HEK293 (cell line): ENCODE data around the gene C4orf54.

Source experiments
- CTCF ChIA-PET: fragments of 350-600 bp; formaldehyde crosslinking; extraction: SDS; loops from one replicate; lab custom pipeline; 2021; ENCODE audit warnings: antibody characterized with exemption; lab: Yijun Ruan, JAX
- POLR2A ChIA-PET: fragments of 300-600 bp; formaldehyde crosslinking; extraction: SDS; loops from one replicate; lab custom pipeline; 2020; ENCODE audit warnings: antibody characterized with exemption, inconsistent platforms; lab: Yijun Ruan, JAX
- H3K27ac ChIP-seq: fragments of 200-500 bp; sonication (Bioruptor generic); 2 replicates; pipeline ENCODE4 v1.5.1; 2014; ENCODE audit warnings: low read depth, low read length, control low read depth, inconsistent platforms; ENCODE audit errors: extremely low read depth
- H3K36me3 ChIP-seq, 2 experiments: fragments of 200-500 bp in 1 of 2; sonication (Bioruptor generic) in 1 of 2; 1 replicate in 1 of 2; 2 replicates in 1 of 2; pipeline ENCODE4 v1.5.1; 2014 to 2017; ENCODE audit warnings: inconsistent platforms in 2 of 2, low read length in 2 of 2; ENCODE audit not compliant: control insufficient read depth in 2 of 2, insufficient read depth in 1 of 2
- H3K4me1 ChIP-seq: fragments of 200-500 bp; sonication (Bioruptor generic); 2 replicates; pipeline ENCODE4 v1.5.1; 2014; ENCODE audit warnings: mild to moderate bottlenecking, low read length, inconsistent platforms; ENCODE audit not compliant: control insufficient read depth, insufficient read depth
- H3K4me3 ChIP-seq: 2 replicates; pipeline ENCODE4 v1.5.1; 2011; ENCODE audit warnings: low read depth, mild to moderate bottlenecking, control low read depth, low read length, moderate library complexity
- H3K9me3 ChIP-seq: fragments of 200-500 bp; sonication (Bioruptor generic); 2 replicates; pipeline ENCODE4 v1.5.1; 2014; ENCODE audit warnings: low read depth, low read length, inconsistent platforms; ENCODE audit not compliant: control insufficient read depth, insufficient read depth
- GFI1B ChIP-seq: fragments of 450-650 bp; formaldehyde crosslinking; IDR thresholded peaks from 2 replicates; pipeline ENCODE4 v1.5.1; 2016; ENCODE audit warnings: missing biosample characterization, missing genetic modification characterization
- KLF16 ChIP-seq: fragments of 450-650 bp; formaldehyde crosslinking; IDR thresholded peaks from 2 replicates; pipeline ENCODE4 v1.5.1; 2017; ENCODE audit warnings: missing biosample characterization, missing genetic modification characterization
- OSR2 ChIP-seq: fragments of 450-650 bp; formaldehyde crosslinking; IDR thresholded peaks from 2 replicates; pipeline ENCODE4 v1.5.1; 2016; ENCODE audit warnings: missing biosample characterization, missing genetic modification characterization
- PRDM6 ChIP-seq: fragments of 450-650 bp; formaldehyde crosslinking; IDR thresholded peaks from 2 replicates; pipeline ENCODE4 v1.5.1; 2017; ENCODE audit warnings: missing biosample characterization, missing genetic modification characterization
- REST ChIP-seq: fragments of 450-650 bp; formaldehyde crosslinking; IDR thresholded peaks from 2 replicates; pipeline ENCODE4 v1.5.1; 2016; ENCODE audit warnings: missing biosample characterization, missing genetic modification characterization
- WT1 ChIP-seq: fragments of 450-650 bp; formaldehyde crosslinking; IDR thresholded peaks from 2 replicates; pipeline ENCODE4 v1.5.1; 2016; ENCODE audit warnings: missing biosample characterization, missing genetic modification characterization
- ZNF114 ChIP-seq: fragments of 450-650 bp; formaldehyde crosslinking; IDR thresholded peaks from 2 replicates; pipeline ENCODE4 v1.5.0; 2017; ENCODE audit warnings: missing biosample characterization, missing genetic modification characterization
- ZNF184 ChIP-seq: fragments of 450-650 bp; IDR thresholded peaks from 2 replicates; pipeline ENCODE4 v1.5.1; 2018; ENCODE audit warnings: missing biosample characterization, mild to moderate bottlenecking, missing genetic modification characterization
- ZNF202 ChIP-seq: fragments of 450-650 bp; formaldehyde crosslinking; IDR thresholded peaks from 2 replicates; pipeline ENCODE4 v1.5.1; 2016; ENCODE audit warnings: missing biosample characterization, missing genetic modification characterization, borderline replicate concordance
- ZNF274 ChIP-seq, 2 experiments: fragments of 200-500 bp in 1 of 2; fragments of 450-650 bp in 1 of 2; sonication (Bioruptor generic) in 1 of 2; formaldehyde crosslinking in 1 of 2; IDR thresholded peaks; 2 replicates each; pipeline versions ENCODE4 v1.5.1 to v1.6.1; 2014 to 2016; ENCODE audit warnings: borderline replicate concordance in 1 of 2, inconsistent platforms in 1 of 2, low read length in 1 of 2, missing biosample characterization in 1 of 2, missing genetic modification characterization in 1 of 2
- ZNF341 ChIP-seq: fragments of 450-650 bp; formaldehyde crosslinking; IDR thresholded peaks from 2 replicates; pipeline ENCODE4; 2016; ENCODE audit warnings: low read depth, missing biosample characterization, missing genetic modification characterization
- ZNF350 ChIP-seq: fragments of 450-650 bp; formaldehyde crosslinking; IDR thresholded peaks from 2 replicates; pipeline ENCODE4 v1.5.0; 2017; ENCODE audit warnings: missing biosample characterization, mild to moderate bottlenecking, missing genetic modification characterization
- ZNF404 ChIP-seq: fragments of 450-650 bp; formaldehyde crosslinking; IDR thresholded peaks from 2 replicates; pipeline ENCODE4 v1.5.1; 2017; ENCODE audit warnings: missing biosample characterization, missing genetic modification characterization
- ZNF416 ChIP-seq: fragments of 450-650 bp; formaldehyde crosslinking; IDR thresholded peaks from 2 replicates; pipeline ENCODE4 v1.5.1; 2016; ENCODE audit warnings: missing biosample characterization, missing genetic modification characterization
- ZNF501 ChIP-seq: fragments of 450-650 bp; formaldehyde crosslinking; IDR thresholded peaks from 2 replicates; pipeline ENCODE4 v1.5.1; 2016; ENCODE audit warnings: missing biosample characterization, missing genetic modification characterization
- ZNF529 ChIP-seq: fragments of 450-650 bp; formaldehyde crosslinking; IDR thresholded peaks from 2 replicates; pipeline ENCODE4 v1.5.1; 2017; ENCODE audit warnings: missing genetic modification characterization, missing biosample characterization; ENCODE audit not compliant: insufficient replicate concordance
- ZNF549 ChIP-seq: fragments of 450-650 bp; IDR thresholded peaks from 2 replicates; pipeline ENCODE4 v1.5.1; 2018; ENCODE audit warnings: missing biosample characterization, missing genetic modification characterization, mild to moderate bottlenecking, inconsistent platforms, moderate library complexity
- ZNF560 ChIP-seq: fragments of 450-650 bp; formaldehyde crosslinking; IDR thresholded peaks from 2 replicates; pipeline ENCODE4 v1.5.1; 2017; ENCODE audit warnings: missing biosample characterization, missing genetic modification characterization, borderline replicate concordance
- ZNF610 ChIP-seq: fragments of 450-650 bp; formaldehyde crosslinking; IDR thresholded peaks from 2 replicates; pipeline ENCODE4 v1.5.1; 2016; ENCODE audit warnings: missing biosample characterization, missing genetic modification characterization, borderline replicate concordance
- ZNF654 ChIP-seq: fragments of 450-650 bp; formaldehyde crosslinking; IDR thresholded peaks from 2 replicates; pipeline ENCODE4 v1.5.1; 2016; ENCODE audit warnings: low read depth, missing biosample characterization, missing genetic modification characterization
- ZNF747 ChIP-seq: fragments of 450-650 bp; formaldehyde crosslinking; IDR thresholded peaks from 2 replicates; pipeline ENCODE4 v1.5.1; 2016; ENCODE audit warnings: missing biosample characterization, missing genetic modification characterization
- ZNF791 ChIP-seq: fragments of 450-650 bp; formaldehyde crosslinking; IDR thresholded peaks from 2 replicates; pipeline ENCODE4 v1.5.1; 2016; ENCODE audit warnings: missing biosample characterization, missing genetic modification characterization
- ZNF792 ChIP-seq: fragments of 450-650 bp; formaldehyde crosslinking; IDR thresholded peaks from 2 replicates; pipeline ENCODE4 v1.5.1; 2016; ENCODE audit warnings: missing biosample characterization, missing genetic modification characterization
- ZNF843 ChIP-seq: fragments of 450-650 bp; formaldehyde crosslinking; IDR thresholded peaks from 2 replicates; pipeline ENCODE4 v1.5.1; 2016; ENCODE audit warnings: missing biosample characterization, missing genetic modification characterization
- ZXDB ChIP-seq: fragments of 450-650 bp; formaldehyde crosslinking; IDR thresholded peaks from 2 replicates; pipeline ENCODE4 v1.5.1; 2016; ENCODE audit warnings: missing biosample characterization, missing genetic modification characterization
- TF ChIP-seq, protein P1 (sequence below): fragments of 450-650 bp; formaldehyde crosslinking; IDR thresholded peaks from 2 replicates; pipeline ENCODE4 v1.5.1; 2016; ENCODE audit warnings: missing biosample characterization, missing genetic modification characterization, borderline replicate concordance
- TF ChIP-seq, protein P2 (sequence below): fragments of 450-650 bp; formaldehyde crosslinking; IDR thresholded peaks from 2 replicates; pipeline ENCODE4 v1.5.1; 2016; ENCODE audit warnings: missing biosample characterization, missing genetic modification characterization

Gene C4orf54

DNA sequence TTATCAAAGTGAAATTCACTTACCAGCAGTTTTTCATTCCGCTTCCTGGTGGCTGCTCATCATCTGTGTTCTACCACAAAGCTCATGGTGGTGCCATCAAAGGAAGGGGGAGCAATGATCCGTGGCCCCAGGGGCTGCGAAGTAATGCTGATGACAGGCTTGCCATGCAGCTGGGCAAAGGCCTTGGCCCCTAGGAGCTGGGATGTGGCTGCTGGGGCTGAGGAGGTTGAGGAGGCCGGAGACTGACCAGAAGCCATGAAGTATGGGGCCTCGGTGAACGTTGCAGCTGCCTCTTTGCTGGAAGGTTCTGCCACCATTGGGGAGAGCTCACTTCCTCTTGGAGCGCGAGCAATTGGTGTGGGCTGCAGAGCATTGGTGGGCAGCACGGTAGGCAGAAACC lies 8.4 kb downstream of the C4orf54 start (continued):
- TF ChIP-seq, protein P1, sequence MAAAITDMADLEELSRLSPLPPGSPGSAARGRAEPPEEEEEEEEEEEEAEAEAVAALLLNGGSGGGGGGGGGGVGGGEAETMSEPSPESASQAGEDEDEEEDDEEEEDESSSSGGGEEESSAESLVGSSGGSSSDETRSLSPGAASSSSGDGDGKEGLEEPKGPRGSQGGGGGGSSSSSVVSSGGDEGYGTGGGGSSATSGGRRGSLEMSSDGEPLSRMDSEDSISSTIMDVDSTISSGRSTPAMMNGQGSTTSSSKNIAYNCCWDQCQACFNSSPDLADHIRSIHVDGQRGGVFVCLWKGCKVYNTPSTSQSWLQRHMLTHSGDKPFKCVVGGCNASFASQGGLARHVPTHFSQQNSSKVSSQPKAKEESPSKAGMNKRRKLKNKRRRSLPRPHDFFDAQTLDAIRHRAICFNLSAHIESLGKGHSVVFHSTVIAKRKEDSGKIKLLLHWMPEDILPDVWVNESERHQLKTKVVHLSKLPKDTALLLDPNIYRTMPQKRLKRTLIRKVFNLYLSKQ (tag by site-specific recombination), result no peak
- TF ChIP-seq ZNF747 (tag by site-specific recombination) (no peak), ZNF549 (no peak), ZNF843 (tag by site-specific recombination) (no peak), ZNF792 (tag by site-specific recombination) (no peak)
- TF ChIP-seq, protein P2, sequence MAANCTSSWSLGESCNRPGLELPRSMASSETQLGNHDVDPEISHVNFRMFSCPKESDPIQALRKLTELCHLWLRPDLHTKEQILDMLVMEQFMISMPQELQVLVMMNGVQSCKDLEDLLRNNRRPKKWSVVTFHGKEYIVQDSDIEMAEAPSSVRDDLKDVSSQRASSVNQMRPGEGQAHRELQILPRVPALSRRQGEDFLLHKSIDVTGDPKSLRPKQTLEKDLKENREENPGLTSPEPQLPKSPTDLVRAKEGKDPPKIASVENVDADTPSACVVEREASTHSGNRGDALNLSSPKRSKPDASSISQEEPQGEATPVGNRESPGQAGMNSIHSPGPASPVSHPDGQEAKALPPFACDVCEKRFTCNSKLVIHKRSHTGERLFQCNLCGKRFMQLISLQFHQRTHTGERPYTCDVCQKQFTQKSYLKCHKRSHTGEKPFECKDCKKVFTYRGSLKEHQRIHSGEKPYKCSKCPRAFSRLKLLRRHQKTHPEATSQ, result no peak

DNA sequence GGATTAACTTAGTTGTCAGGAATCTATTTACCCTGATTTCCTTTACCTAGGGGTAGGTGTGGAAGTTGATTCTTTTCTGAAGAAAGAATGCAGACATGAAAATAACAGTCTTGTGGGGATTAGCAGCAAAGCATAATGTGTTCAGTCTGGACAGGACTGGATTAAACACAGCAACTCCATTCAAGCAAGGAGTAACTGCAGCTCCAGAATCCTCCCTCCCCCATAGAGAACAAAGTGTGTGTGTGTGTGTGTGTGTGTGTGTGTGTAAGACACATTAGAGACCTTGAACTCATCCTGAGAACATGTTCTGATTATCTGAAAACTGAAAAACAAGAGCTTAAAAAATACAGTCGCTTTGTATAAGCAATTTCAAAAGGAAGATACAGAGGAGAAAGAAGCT lies 9.3 kb downstream of the C4orf54 start:
- ChIA-PET CTCF (interaction anchor here (0.6 kb wide), 1 partner anchor 1661 kb away, joined by 3 read pairs; no protein-coding TSS in a partner anchor), POLR2A (no interaction called here)
- H3K27ac ChIP-seq, result no peak overlapping the region
- TF ChIP-seq KLF16 (tag by site-specific recombination) (no peak), ZXDB (no peak), ZNF350 (tag by site-specific recombination) (no peak), ZNF654 (tag by site-specific recombination) (no peak), ZNF610 (tag by site-specific recombination) (no peak), ZNF202 (tag by site-specific recombination) (no peak), WT1 (tag by site-specific recombination) (no peak), ZNF791 (no peak), PRDM6 (tag by site-specific recombination) (no peak), ZNF404 (no peak), ZNF560 (tag by site-specific recombination) (no peak), ZNF114 (tag by site-specific recombination) (no peak), ZNF341 (tag by site-specific recombination) (no peak), ZNF416 (tag by site-specific recombination) (no peak)
- no peaks in the 10 kb centered on the region for H3K9me3 ChIP-seq
- no peaks in the 10 kb centered on the region for H3K4me1 ChIP-seq
- no peak overlapping the region for H3K4me3 ChIP-seq
- no peaks in the 10 kb centered on the region for H3K36me3 ChIP-seq

- no peak overlapping the region for H3K4me3 ChIP-seq
- POLR2A ChIA-PET, result no interaction called here
- H3K9me3 ChIP-seq, result no peaks in the 10 kb centered on the region
- CTCF ChIA-PET, result no interaction called here
- H3K27ac ChIP-seq, result no peak overlapping the region
- H3K36me3 ChIP-seq, result no peaks in the 10 kb centered on the region
- no peaks in the 10 kb centered on the region for H3K4me1 ChIP-seq
- no peak for TF ChIP-seq OSR2 (tag by site-specific recombination)
- no peak for TF ChIP-seq REST (tag by site-specific recombination)
- no peak for TF ChIP-seq ZNF274 (IDR thresholded peaks at IDR 0.05; ENCODE audit: low read length)
- TF ChIP-seq ZNF274 (tag by site-specific recombination; IDR thresholded peaks at IDR 0.05; ENCODE audit: borderline replicate concordance), result no peak
- no peak for TF ChIP-seq ZNF529 (tag by site-specific recombination)
- no peak for TF ChIP-seq ZNF184 (tag by site-specific recombination)
- no peak for TF ChIP-seq ZNF501 (tag by site-specific recombination)
- TF ChIP-seq ZNF114 (tag by site-specific recombination), result no peak
- TF ChIP-seq GFI1B, result no peak
Observed at GRCh38 chr4:99647071-99647470, 10.6 kb downstream of the C4orf54 start.
